Suprapubic skin (tissue), 4 donors: ENCODE data around the gene LRRFIP1. TPM values are rescaled to one million over a fixed set of nuclear protein-coding genes. Genes with fewer than 3 reads are reported as not detected.
"Not testable (repeated sequence)": the region's sequence is repeated elsewhere in the genome, so short reads cannot be mapped to it uniquely, and the experiment has no call there.

Source experiments
- DNase-seq, 2 donors: peaks; one replicate each; pipeline ENCODE4 v3.0.0-alpha.2; 2019; ENCODE audit warnings: low spot score in 2 of 2
- H3K27ac ChIP-seq: fragments of 200-600 bp; sonication (generic); one replicate; pipeline ENCODE4 v1.5.1; 2019
- H3K27me3 ChIP-seq: fragments of 200-600 bp; sonication (generic); one replicate; pipeline ENCODE4 v1.5.1; 2019
- H3K36me3 ChIP-seq: fragments of 200-600 bp; sonication (generic); one replicate; pipeline ENCODE4 v1.5.1; 2019
- H3K4me1 ChIP-seq: fragments of 200-600 bp; sonication (generic); one replicate; pipeline ENCODE4 v1.5.1; 2019
- H3K4me3 ChIP-seq: fragments of 200-600 bp; sonication (generic); one replicate; pipeline ENCODE4 v1.5.1; 2019; ENCODE audit warnings: mild to moderate bottlenecking
- H3K9me3 ChIP-seq: fragments of 200-600 bp; sonication (generic); one replicate; pipeline ENCODE4 v1.5.1; 2019
- CTCF ChIP-seq, 2 donors: fragments of 200-600 bp in 1 of 2; fragments of 450-650 bp in 1 of 2; sonication (generic) in 1 of 2; IDR thresholded peaks; one replicate each; pipeline ENCODE4 v1.5.1; 2016 to 2019; ENCODE audit warnings: antibody characterized with exemption in 2 of 2, mild to moderate bottlenecking in 1 of 2, moderate library complexity in 1 of 2
- EP300 ChIP-seq: sonication (generic); formaldehyde crosslinking; IDR thresholded peaks from one replicate; pipeline ENCODE4 v1.6.1; 2017; ENCODE audit warnings: antibody characterized with exemption
- POLR2A ChIP-seq, 2 donors: fragments of 450-650 bp; IDR thresholded peaks; one replicate each; pipeline ENCODE4 v1.6.1; 2017; ENCODE audit warnings: antibody characterized with exemption in 2 of 2, mild to moderate bottlenecking in 2 of 2, moderate library complexity in 2 of 2
- POLR2AphosphoS5 ChIP-seq, 3 donors: sonication (generic); formaldehyde crosslinking; IDR thresholded peaks; one replicate each; pipeline ENCODE4 v1.6.1; 2017; ENCODE audit warnings: antibody characterized with exemption in 3 of 3
- WGBS: methylation state at CpG from one replicate; pipeline ENCODE4 v1.1.5; 2018; 5-methylcytosine and 5-hydroxymethylcytosine counted together
- total RNA-seq, 4 donors: library from RNA; depleted of rRNA; stranded (reverse); fragments of >200 nt; gene quantifications; one replicate each; pipeline ENCODE4 v1.1.0, GENCODE V29; 2016

The LRRFIP1 gene
- total RNA-seq, 4 donors from 2014 or later = 100 to 150 (median 109) TPM

GRCh38 chr2:237664151-237664550 lies 36.8 kb downstream of the LRRFIP1 start:
- H3K27ac ChIP-seq = no peak overlapping the region

GRCh38 chr2:237665713-237666143 lies 38.3 kb downstream of the LRRFIP1 start:
- DNase-seq = no peak
- WGBS = 80% methylated on average over 7 of the region's 7 CpGs
- no peak overlapping the region for H3K4me3 ChIP-seq

More at GRCh38 chr2:237664151-237664550, 36.8 kb downstream of the LRRFIP1 start:
- TF ChIP-seq EP300 (no peak), CTCF (IDR thresholded peaks at IDR 0.05) (no peak), POLR2AphosphoS5 (IDR thresholded peaks at IDR 0.05) (no peak), POLR2A (IDR thresholded peaks at IDR 0.05) (no peak)
- DNase-seq = no peak
- Histone ChIP-seq H3K27me3 (no peaks in the 10 kb centered on the region), H3K36me3 (no peaks in the 10 kb centered on the region), H3K4me1 (peaks cover 40% of the 10 kb centered on the region), H3K4me3 (no peak overlapping the region), H3K9me3 (no peaks in the 10 kb centered on the region)
- WGBS = 76% methylated on average over 11 of the region's 17 CpGs

GRCh38 chr2:237666606-237667005 lies 39.2 kb downstream of the LRRFIP1 start:
- DNase-seq = no peak
- 82% methylated on average over 7 of the region's 7 CpGs for WGBS
- no peaks in the 10 kb centered on the region for H3K9me3 ChIP-seq
- H3K27me3 ChIP-seq = no peaks in the 10 kb centered on the region
- TF ChIP-seq POLR2AphosphoS5 (IDR thresholded peaks at IDR 0.05) (no peak), CTCF (IDR thresholded peaks at IDR 0.05) (no peak), EP300 (no peak), POLR2A (IDR thresholded peaks at IDR 0.05) (no peak)
- H3K27ac ChIP-seq = no peak overlapping the region
- no peak overlapping the region for H3K4me3 ChIP-seq
- H3K36me3 ChIP-seq = no peaks in the 10 kb centered on the region
- peaks cover 31% of the 10 kb centered on the region for H3K4me1 ChIP-seq

More at GRCh38 chr2:237665713-237666143, 38.3 kb downstream of the LRRFIP1 start:
- peaks cover 39% of the 10 kb centered on the region for H3K4me1 ChIP-seq
- H3K27ac ChIP-seq = no peak overlapping the region
- no peaks in the 10 kb centered on the region for H3K36me3 ChIP-seq
- no peaks in the 10 kb centered on the region for H3K9me3 ChIP-seq
- TF ChIP-seq EP300 (no peak), CTCF (IDR thresholded peaks at IDR 0.05) (no peak), POLR2AphosphoS5 (IDR thresholded peaks at IDR 0.05) (no peak), POLR2A (IDR thresholded peaks at IDR 0.05) (no peak)
- H3K27me3 ChIP-seq = no peaks in the 10 kb centered on the region

GRCh38 chr2:237667050-237667576 lies 39.7 kb downstream of the LRRFIP1 start:
- H3K27me3 ChIP-seq, H3K9me3 ChIP-seq, H3K36me3 ChIP-seq, DNase-seq, H3K4me3 ChIP-seq, H3K27ac ChIP-seq: not testable (repeated sequence)
- peaks cover 26% of the 10 kb centered on the region for H3K4me1 ChIP-seq
- 94% methylated on average over 6 of the region's 6 CpGs for WGBS

- Histone ChIP-seq H3K4me3 (no peak overlapping the region), H3K4me1 (peaks cover 21% of the 10 kb centered on the region), H3K27ac (no peak overlapping the region), H3K27me3 (no peaks in the 10 kb centered on the region), H3K9me3 (no peaks in the 10 kb centered on the region), H3K36me3 (no peaks in the 10 kb centered on the region)
- TF ChIP-seq POLR2A (IDR thresholded peaks at IDR 0.05) = no peak
- TF ChIP-seq CTCF (IDR thresholded peaks at IDR 0.05) = no peak
- no peak for TF ChIP-seq POLR2AphosphoS5 (IDR thresholded peaks at IDR 0.05)
- TF ChIP-seq EP300 = no peak
- DNase-seq = no peak
- WGBS = 81% methylated on average over 6 of the region's 6 CpGs
Measured at GRCh38 chr2:237667893-237668292, 40.5 kb downstream of the LRRFIP1 start.

GRCh38 chr2:237668440-237668839 lies 41.1 kb downstream of the LRRFIP1 start:
- H3K9me3 ChIP-seq = no peaks in the 10 kb centered on the region
- no peaks in the 10 kb centered on the region for H3K36me3 ChIP-seq
- 93% methylated on average over 6 of the region's 6 CpGs for WGBS
- H3K4me1 ChIP-seq = peaks cover 21% of the 10 kb centered on the region
- no peak overlapping the region for H3K27ac ChIP-seq
- TF ChIP-seq EP300 (no peak), CTCF (IDR thresholded peaks at IDR 0.05) (no peak), POLR2A (IDR thresholded peaks at IDR 0.05) (no peak), POLR2AphosphoS5 (IDR thresholded peaks at IDR 0.05) (no peak)
- H3K27me3 ChIP-seq = no peaks in the 10 kb centered on the region
- DNase-seq = no peak
- no peak overlapping the region for H3K4me3 ChIP-seq
